Measurements from ENCODE around the gene KIAA1328.
"Not testable (repeated sequence)": the region's sequence is repeated elsewhere in the genome, so short reads cannot be mapped to it uniquely, and the experiment has no call there.

KIAA1328 gene

DNA sequence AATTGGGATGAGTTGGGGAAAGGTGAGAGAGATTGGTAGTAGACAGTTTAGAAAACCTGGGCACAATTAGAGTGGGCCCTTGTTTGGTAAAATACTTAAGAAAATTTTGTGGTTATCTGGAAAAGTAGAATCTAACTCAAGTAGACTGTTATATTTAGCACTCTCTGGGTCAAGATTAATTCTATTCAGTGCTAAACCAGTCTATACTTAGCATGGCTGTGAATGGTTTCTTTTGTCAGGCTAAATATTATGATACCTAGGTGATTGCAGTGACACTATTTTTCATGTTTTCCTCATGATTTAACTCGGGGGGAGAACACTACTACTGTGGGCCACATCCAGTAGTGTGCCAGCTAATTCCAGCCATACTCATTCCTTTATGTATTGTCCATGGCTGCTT is 58.9 kb downstream of the KIAA1328 start:
- DNase-seq (ENCODE audit: low spot score), result no peak

DNA sequence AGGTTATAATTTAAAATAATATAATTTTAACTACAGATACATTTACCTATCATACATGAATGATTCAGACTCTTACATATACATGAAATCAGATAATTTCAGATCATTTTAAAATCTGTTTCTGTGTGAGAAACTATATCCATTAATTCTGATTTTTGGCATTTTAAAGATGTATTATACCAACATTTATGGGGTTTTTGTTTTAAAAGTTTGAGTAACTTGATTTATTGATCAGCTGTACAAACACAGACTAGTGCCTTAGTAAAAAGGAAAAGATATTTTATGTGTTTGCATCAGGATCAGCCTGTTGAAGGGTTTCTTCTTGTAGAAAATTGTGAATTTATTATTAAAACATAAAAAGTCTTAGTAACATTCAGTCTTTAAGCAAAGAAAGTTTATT is 59.9 kb downstream of the KIAA1328 start:
- DNase-seq (ENCODE audit: low spot score), result no peak

DNA sequence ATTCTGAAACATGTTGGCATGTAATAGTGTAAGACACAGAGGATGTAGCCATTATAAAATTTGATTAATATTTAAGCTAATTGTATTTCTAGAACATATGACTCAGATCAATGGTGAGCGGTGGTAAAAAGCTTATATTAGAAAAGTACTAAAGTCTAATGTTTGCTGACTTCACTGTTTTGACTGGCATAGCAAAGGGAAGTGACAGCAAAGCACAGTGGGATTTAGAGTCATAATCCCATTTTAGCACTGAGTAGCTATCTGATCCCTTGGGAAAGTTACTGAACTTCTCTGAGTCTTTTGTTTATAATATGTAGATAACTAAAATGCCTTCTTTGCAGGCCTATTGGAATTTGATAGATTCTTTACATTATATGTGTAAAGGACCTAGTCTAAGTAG is 60.4 kb downstream of the KIAA1328 start:
- no peak for DNase-seq (ENCODE audit: low spot score)

DNA sequence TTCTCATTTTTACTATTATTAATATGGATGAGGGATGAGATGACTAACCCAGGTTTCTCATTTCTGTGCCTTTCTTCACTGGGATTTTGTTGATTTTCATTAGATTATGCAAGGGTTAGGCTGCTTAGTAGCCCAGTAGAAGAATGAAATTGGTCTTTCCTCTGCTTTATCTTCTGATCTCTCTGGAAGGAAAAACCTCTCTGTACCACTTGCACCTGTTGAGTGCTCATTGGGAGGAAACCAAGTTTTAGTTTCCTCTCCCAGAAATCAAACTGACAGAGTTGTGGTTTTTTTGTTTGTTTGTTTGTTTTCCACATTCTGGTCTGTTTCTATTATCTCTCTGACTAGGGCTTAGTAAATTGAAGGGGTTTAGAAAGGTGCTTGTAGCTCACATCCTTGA is 60.8 kb downstream of the KIAA1328 start:
- no peak for DNase-seq (ENCODE audit: low spot score)

DNA sequence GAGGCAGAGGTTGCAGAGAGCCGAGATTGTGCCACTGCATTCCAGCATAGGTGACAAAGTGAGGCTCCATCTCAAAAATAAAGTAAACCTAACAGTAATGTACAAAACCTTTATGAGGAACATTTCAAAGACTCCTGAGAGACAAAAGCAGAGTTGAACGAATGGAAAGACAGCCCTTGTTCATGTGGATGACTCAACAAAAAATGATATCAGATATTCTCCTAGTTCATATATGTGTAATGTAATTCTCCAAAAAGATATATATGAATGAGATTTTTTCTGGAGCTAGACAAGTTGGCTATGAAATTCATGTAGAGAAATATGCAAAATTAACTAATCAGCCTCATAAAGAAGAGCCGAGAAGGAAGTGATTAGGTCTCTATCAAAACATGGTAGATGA is 61.7 kb downstream of the KIAA1328 start:
- DNase-seq (ENCODE audit: low spot score), result no peak

DNA sequence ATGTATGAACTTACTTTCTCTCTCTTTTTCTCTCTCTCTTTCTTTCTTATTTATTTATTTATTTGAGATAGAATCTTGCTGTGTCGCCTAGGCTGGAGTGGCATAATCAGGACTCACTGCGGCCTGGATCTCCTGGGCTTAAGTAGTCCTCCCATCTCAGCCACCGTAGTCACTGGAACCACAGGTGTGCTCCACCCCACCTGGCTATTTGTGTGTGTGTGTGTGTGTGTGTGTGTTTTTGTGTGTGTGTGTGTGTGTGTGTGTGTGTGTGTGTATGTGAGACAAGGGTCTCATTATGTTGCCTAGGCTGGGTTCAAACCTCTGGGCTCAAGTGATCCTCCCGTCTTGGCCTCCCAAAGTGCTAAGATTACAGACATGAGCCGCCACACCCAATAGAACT is 64.3 kb downstream of the KIAA1328 start:
- DNase-seq (ENCODE audit: low spot score), result no peak

DNA sequence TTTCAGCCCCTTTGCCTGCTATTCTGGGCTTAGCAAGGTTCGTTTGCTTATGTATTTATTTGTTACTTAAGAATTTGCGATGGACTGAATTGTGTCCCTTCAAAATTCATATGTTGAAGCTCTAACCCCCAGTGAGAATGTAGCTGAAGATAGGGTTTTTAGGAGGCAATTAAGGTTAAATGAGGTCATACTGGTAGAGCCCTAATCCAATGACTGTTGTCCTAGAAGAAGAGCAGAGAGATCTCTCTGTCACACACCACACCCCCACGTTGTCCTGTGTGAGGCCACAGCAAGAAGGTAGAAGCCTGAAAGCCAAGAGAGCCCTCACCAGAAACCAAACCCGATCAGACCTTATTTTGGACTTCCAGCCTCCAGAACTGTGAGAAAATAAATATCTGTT is 66.7 kb downstream of the KIAA1328 start:
- no peak for DNase-seq (ENCODE audit: low spot score)

DNA sequence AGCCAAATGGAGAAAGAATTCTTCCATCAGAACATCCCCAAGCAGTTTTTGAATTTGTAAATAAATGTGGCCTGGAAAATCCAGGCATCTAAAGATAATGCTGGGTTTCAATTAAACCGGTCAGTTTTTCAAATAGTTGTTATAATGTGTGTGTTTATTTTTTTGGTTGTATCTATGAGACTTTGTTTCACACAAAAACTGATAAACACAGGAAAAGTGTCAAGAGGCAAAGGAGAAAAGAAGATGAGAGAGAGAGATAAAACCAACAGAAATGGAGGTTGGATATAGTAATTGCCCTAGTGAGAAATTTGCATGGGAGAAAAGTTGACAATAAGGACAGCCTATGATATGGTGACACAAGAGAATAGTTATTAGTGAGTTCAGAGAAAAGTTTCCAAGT is 68.3 kb downstream of the KIAA1328 start:
- no peak for DNase-seq (ENCODE audit: low spot score)

DNA sequence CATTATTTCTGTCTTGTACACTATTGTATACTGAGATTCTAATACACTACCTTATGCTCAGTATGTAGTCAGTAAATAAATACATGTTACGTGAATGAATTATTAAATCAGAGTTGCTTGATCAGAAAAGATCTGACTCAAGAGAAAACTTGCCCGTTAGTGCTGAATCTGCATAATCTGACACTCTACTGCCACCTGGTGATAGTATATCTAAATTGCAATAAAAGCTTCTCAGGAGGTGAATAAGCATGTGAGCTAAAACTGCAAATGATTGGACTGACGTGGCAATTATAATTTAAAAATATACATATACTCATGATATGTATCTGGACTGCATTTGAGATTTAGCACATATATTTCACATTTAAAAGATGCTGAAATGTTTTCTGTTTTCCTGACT is 70.4 kb downstream of the KIAA1328 start:
- DNase-seq (ENCODE audit: low spot score), result peak; percentile 2

DNA sequence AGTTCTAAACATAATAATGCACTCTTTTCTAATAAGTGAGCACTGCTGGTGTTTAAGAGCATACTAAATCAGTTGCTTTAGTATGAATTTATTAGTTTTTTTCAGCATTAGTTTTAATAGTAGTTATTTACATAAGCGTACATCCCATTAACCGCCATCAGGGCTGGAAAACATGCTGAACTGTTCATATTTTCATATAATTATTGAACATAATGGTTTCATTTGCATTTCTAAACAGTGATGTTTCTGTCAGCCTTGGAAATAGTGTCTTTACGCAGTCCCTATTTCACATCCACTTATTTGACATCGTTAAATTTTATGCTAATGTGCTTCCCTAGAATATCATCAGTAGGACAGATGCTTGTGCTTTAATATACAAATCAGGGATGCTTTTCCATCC is 71.5 kb downstream of the KIAA1328 start:
- no peak for DNase-seq (ENCODE audit: low spot score)

DNA sequence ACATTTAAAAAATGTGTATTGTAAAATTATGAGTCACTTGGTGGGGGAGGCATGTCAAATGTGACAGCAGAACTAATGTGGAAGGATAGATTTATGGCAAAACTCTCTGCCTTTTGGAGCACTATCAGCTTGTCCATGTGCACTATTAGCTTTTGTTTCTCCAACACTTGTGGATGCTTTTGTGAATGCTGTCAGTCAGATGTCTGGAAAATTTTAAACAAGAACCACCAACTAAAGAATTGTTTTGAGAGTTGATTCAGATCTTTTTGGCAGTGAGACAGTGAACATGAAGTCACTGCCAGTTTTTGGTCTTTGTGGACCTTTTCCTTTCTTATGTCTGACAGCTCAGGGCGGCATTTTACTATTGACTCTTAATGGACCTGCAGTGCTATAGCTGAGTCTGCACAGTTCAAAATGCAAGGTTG is 72.4 kb downstream of the KIAA1328 start:
- no peak for DNase-seq (ENCODE audit: low spot score)

DNA sequence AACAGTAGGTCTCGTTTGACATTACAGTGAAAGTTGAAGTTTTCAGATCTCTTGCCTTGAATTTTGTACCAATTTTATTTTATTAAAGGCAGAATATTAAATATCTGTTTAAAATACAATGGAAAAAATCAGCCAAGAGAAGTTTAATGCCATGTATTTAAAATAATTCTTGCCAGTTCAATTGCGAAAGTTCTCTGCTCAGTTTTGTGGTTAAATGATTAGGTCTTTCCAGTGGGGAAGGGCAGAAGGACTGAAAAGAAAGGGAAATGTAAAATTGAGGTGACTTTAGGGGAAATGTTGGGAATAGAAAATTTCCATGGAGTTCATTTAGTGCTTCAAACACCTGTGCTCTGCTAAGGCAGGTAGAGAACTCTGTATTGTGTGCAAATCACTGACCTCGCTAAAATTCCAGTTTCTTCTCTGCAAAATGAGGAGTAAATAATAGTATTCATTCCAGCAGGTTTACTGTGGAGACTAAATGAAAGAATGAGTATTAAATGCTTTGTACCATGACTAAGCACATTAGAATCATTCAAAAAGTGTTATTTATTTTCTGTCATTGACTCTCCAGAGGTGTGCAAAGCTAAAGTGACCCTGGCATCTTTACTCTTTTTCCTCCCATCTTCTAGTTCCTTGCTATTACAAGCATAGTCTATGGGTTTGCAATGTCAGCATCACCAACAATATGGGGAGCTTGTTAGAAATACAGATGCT is 74.4 kb downstream of the KIAA1328 start:
- no peak for DNase-seq (ENCODE audit: low spot score)

DNA sequence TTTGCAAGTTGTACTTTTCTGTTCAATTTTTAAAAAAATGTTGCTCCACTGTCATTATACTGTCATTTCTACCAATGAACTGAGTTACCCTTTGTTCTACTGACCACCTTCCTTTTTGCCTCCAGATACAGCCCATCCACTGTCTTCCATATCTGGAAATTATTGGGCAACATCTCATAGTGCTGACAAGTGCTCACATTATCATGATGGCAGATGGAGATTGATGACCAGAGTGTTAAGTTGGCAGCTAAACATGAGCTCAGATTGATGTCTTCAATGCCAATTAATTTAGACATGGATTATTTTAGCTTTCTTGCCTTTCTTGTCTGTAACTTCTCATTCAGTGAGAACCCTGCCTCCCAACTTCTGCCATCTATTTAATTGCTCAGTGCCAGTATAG is 76.6 kb downstream of the KIAA1328 start:
- DNase-seq (ENCODE audit: low spot score), result no peak

DNA sequence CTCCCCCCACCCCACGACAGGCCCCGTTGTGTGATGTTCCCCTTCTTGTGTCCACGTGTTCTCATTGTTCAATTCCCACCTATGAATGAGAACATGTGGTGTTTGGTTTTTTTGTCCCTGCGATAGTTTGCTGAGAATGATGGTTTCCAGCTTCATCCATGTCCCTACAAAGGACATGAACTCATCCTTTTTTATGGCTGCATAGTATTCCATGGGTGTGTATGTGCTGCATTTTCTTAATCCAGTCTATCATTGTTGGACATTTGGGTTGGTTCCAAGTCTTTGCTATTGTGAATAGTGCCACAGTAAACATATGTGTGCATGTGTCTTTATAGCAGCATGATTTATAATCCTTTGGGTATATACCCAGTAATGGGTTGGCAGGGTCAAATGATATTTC is 80.4 kb downstream of the KIAA1328 start:
- DNase-seq (ENCODE audit: low spot score), result not testable (repeated sequence)

DNA sequence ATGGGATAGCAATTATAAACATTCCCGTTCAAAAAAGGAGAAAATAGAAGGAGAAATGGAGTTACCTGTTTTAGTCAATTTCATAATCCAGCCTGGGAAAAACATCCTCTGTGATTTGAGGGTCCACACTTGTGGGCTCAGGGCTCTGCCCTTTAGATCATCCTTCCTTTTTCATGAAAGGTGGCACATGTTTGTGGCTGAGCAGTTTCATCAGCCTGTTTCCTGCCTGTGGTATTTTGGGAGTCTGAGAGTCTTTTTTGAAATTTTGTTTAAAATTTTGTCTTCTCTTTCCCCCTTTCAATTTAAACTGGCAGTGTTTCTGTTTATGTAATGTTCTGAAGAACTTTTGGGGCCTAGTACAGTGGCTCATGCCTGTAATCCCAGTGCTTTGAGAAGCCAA is 84.0 kb downstream of the KIAA1328 start:
- no peak for DNase-seq (ENCODE audit: low spot score)

DNA sequence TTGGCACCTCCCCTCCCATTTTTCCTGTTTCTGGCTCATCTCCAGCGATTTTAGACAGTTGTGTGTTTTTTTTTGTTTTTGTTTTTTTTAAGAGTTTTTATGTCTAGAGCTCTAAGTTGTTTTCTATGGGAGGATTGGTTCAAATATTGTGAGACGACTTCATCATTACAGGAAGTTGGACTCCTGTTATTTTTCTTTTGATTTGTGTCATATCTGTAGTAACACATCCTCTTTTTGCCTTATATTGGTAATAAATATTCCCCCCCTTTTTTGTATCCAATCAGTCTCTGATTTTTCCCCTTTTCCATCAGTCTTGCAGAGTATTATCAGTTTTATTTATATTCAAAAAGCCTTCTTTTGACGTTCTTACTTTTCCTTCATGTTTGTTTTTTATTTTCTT is 89.0 kb downstream of the KIAA1328 start:
- DNase-seq (ENCODE audit: low spot score), result no peak

DNA sequence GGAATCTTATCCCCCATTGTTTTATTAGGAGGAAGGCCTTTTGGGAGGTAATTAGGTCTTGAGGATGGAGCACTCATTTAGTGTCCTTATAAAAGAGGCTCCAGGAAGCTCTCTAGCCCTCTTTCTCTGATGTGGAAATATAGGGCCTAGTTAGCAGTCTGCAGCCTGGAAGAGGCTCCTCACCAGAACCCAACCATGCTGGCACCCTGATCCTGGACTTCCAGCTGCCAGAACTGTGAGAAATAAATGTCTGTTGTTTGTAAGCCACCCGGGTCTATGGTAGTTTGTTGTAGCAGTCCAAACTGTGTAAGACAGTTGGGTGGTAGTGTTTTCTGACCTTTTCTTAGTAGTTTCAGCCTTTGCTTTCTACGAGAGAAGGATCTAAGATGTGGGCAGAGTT is 100.7 kb downstream of the KIAA1328 start:
- DNase-seq (ENCODE audit: low spot score), result no peak

DNA sequence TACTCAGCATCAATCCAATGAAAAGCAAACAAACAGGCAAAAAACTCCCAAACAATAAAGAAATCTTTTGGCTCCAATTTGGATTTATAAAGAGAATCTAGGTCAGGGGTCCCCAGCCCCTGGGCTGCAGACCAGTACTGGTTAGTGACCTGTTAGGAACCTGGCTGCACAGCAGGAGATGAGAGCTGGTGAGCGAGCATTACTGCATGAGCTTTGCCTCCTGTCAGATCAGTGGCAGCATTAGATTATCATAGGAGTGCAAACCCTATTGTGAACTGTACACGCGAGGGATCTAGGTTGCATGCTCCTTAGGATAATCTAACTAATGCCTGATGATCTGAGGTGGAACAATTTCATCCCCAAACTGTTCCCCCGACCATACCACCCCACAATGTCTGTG is 102.2 kb downstream of the KIAA1328 start:
- DNase-seq (ENCODE audit: low spot score), result no peak

DNA sequence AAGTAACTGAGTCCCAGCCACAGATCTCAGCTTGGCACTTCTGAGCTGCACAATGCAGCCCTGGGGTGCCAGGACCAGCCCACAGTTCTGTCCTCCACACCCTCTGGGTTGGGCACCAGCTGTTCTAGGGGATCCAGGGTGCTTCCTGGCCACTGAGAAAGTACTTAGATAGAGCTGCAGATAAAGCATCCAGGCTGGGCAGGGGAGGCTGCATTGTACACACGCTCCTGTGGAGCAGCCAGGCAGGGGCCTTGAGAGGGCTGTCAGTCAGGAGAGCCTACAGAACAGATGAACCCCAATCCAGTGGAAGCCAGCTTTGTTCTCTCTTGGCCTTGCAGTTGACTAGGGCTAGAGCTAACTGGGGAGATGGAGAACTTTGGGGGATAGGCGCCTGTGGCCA is 104.6 kb downstream of the KIAA1328 start:
- DNase-seq (ENCODE audit: low spot score), result no peak

DNA sequence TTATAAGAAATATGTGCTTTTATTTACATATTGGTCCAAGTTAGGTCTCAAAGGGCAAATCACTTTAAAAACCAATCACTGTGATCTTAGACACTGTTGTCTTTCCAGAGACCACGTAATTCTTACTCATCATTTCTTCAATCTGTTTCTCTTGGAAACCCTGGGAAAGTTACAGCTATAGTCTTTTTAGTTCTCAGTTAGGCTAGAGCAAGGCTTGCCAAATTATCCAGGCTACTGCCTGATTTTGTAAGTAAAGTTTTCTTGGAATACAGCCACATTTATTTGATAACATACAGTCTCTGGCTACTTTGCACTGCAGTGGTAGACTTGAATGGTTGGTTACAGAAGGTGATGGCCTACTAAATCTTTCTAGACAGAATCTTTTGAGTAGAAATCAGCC is 106.0 kb downstream of the KIAA1328 start:
- DNase-seq (ENCODE audit: low spot score), result no peak

DNA sequence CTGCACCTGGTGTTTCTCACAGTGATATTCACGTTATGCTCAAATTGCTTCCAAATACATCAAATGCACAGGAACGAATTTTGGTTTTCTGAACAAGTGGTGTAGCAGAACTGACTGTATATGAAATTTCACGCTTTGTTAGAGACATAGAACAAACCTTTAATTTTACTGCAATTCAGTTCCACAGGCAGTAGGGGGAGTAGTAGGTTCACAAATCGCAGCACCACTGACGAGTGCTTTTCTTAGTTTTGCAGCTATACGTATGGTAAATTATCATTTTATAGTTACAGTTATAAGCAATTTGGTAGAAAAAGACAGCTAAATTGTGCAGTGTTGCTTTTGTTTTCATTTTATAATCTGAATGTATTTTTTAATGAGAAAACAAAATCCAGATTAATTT is 113.3 kb downstream of the KIAA1328 start:
- DNase-seq (ENCODE audit: low spot score), result peak; percentile 44

DNA sequence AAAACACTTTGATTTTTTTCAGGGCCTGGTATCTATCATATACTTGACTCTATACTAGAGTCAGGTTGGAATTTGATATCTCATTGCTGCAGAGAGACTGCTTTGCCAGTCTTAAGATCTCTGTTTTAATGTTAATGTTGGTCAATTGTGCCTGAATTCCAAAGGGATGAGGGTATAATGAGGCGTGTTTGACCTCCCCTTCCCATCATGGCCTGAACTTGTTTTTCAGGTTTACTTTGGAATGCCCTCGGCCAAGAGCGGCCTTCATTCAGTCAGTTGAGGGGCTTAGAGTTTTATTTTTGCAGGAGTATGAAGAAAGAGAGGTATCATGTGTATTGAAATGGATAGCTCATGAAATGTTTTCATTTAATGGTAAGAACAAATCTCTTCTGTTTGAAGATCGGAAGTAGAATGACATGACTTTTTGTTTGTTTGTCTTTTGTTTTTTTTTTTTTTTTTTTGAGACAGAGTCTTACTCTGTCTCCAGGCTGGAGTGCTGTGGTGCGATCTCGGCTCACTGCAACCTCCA is 119.0 kb downstream of the KIAA1328 start:
- no peak for DNase-seq (ENCODE audit: low spot score)

DNA sequence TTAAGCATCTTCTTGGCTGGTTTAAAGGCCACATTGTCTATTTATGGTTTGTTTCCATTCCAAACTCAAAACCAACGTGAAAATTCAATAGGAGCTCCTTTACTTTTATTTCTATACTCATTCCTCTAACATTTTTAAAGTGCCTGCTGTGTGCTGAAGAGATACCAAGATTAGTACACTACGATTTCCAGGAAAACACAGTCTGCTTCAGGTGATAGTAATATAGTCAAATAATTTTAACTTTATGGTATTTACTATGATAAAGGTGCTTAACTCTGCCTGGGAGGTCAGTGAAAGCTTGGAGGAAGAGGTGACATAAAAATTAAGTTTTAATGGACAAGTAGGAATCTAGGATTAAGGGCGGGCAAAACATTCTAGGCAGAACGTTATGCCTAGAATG is 121.4 kb downstream of the KIAA1328 start:
- DNase-seq (ENCODE audit: low spot score), result no peak

DNA sequence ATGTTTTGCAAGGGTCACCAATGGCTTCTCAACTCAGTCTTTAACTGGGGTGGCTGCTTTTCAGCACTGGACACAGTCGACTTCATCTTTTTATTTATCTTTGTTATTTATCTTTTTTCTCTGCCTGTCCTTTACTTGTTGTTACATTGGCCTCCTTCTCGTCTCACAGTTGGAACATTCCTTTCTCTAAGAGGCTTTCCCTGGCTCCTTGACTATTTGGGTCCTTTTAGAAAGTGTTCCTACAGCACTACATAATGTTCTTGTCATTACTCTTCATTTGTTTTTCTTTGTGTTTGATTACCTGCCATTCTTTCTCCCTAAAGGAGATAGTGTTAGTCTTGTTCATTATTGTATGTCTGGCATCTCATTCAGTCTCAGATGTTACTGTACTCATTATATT is 122.0 kb downstream of the KIAA1328 start:
- DNase-seq (ENCODE audit: low spot score), result no peak
